Fibroblast of lung (primary cell): ENCODE data around the gene AP4E1.

Source experiments
- EZH2 ChIP-seq: IDR thresholded peaks from 2 replicates; pipeline ENCODE4 v1.5.1; 2012; ENCODE audit warnings: low read length, control low read depth, mild to moderate bottlenecking; ENCODE audit errors: missing control alignments
- TF ChIP-seq, protein P1 (sequence below), 2 donors: IDR thresholded peaks in 1 of 2; conservative IDR thresholded peaks in 1 of 2; 1 replicate in 1 of 2; 2 replicates in 1 of 2; pipeline ENCODE4 v1.5.1; 2011 to 2012; ENCODE audit warnings: low read length in 2 of 2, control low read depth in 1 of 2, inconsistent platforms in 1 of 2, low read depth in 1 of 2, mild to moderate bottlenecking in 1 of 2

DNA sequence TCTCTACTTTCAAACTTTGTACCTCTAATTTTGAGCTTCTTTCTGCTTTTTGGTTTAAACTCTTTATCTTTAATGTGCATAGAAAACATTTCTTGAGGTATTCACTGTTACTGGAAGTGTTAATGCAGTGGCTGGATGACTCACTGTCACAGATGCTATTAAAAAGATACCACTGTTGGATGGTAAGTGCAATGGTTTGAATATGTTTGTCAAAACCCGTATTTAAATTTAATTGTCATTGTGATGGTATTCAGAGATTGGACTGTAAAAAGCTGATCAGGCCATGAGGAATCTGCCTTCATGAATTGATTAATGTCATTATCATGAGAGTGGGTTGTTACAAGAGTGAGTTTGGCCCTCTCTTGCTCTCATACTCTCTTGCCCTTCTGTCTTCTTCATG lies 70.6 kb downstream of the AP4E1 start:
- no peak for TF ChIP-seq EZH2
- TF ChIP-seq, protein P1, sequence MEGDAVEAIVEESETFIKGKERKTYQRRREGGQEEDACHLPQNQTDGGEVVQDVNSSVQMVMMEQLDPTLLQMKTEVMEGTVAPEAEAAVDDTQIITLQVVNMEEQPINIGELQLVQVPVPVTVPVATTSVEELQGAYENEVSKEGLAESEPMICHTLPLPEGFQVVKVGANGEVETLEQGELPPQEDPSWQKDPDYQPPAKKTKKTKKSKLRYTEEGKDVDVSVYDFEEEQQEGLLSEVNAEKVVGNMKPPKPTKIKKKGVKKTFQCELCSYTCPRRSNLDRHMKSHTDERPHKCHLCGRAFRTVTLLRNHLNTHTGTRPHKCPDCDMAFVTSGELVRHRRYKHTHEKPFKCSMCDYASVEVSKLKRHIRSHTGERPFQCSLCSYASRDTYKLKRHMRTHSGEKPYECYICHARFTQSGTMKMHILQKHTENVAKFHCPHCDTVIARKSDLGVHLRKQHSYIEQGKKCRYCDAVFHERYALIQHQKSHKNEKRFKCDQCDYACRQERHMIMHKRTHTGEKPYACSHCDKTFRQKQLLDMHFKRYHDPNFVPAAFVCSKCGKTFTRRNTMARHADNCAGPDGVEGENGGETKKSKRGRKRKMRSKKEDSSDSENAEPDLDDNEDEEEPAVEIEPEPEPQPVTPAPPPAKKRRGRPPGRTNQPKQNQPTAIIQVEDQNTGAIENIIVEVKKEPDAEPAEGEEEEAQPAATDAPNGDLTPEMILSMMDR (conservative IDR thresholded peaks at IDR 0.05 in 1 of 2, IDR thresholded peaks at IDR 0.05 in 1 of 2; ENCODE audit: low read depth in 1 of 2, low read length in 2 of 2) = no peak
